NCI-H2029 (cell line): ENCODE measurements around the gene ATP5F1A.
A peak's percentile ranks its signal among the peaks of the same experiment; 100 is the strongest.

Experiments
- DNase-seq: peaks from one replicate; lab custom pipeline; 2025; lab: John Stamatoyannopoulos, UW

ATP5F1A gene

DNA sequence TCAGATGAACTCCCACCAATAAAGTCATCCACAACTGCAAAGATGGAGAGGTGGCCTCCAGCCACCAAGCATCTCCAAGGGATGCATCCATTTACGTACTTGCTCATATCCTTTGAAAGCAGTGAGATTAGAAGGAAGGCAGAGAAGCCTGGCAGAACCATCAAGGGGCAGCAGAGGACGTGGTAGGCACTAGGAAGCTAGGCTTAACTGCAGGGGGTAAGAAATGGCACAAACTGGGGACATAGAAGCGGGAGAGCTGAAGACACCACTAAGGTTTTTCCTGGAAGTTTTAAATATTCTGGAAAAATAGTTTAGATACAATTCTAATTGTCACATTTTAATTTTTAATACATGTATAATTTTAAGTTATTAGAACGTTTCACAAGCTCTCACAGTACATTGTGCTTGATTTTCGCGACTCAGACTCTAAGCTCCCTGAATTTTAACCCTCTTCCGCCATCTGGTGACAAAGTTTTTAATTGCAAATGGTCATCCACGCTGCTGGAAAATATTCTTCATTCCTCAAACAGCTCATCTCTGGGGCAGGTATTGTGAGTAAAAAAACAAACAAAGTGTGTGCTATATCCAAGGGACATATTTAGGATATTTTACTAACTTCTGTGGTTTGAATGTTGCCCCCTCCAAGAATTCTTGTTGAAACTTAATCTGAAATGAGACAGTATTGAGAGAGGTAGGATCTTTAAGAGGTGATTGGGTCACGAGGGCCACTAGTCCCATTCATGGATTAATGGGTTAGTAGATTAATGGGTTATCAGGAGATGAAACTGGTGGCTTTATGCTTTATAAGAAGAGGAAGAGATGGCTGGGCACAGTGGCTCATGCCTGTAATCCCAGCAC, 24.4 kb downstream of the ATP5F1A start:
- peak; percentile 35 for DNase-seq

DNA sequence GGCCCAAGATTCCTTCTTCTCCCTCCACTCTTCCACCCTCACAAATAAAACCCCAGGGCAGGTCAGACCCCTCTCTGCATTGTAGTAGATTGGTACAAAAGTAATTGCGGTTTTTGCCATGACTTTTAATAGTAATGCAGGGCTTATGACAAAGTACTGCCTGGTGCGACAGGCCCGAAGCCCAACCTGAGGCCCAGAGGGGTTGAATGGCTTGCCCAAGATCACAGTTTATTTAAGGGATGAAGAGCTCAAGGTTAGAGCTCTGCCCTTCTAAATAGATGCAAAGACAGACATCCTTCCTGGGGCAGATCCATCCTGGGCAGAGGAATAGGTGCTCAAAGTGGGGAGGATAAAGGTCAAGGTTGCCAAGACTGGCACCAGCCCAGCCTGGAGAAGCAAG, 25.1 kb downstream of the ATP5F1A start:
- DNase-seq = no peak

DNA sequence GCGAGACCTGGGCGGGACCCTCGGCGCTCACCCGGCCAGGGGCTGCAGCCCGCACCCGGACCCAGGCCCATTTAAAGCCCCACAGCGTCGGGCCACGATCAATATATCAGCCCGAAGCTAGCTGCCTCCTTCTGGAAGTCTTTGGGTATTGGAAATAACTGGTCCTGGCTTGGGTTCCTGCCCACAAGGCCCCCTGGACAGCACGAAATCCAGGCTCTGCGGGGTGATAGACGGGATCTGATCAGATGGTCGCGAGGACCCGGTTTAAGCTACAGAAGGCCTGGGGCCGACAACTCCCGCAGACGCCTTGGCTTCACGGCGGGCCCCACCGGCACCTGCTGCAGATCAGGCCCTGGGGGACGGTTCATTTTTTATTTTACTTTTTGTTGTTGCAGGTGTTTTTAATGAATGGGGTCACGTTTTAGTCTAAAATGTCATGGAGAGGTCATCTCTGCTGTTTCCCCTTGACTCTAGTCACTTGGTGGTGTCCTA, 25.7 kb downstream of the ATP5F1A start:
- no peak for DNase-seq

DNA sequence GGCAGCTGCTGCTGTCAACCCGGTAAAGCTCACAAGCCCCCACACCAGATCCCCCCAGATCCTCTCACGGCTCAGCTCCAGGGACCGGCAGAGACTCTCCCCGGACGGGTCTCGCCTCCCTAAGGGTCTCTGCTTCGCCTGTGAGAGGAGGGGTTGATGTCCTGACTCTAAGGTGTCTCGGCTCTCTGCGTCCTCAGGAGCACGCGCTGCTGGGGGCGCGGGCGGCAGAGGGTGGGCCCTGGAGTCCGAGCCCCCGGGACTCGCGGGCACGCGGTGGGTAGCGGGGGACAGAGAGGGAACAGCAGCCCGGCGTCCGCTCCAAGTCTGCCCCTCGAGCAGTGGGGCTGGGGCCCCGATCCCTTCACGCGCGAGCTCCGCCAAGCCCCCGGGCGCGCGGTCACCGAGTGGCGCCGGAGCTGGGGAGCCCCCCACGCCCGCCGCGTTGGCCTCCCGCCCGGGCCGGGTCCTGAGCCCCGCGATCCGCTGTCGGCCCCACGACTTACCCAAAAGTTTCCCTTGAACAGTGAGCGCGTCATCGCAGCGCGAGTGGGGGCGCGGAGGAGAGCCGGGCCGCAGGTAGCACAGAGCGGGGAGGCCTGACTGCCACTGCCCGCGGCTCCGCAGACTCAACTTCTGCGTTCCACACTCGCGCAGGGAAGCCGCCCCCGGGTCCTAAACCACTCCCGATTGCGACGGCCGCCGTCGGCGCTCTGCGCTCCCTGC, 26.3 kb downstream of the ATP5F1A start, which contains the start of gene PSTPIP2:
TSS of gene PSTPIP2 (minus strand) at position 608 of the 723 bp plus-strand sequence. CDS start at position 536, 72 bp downstream.
- DNase-seq = no peak

GRCh38 chr18:46070815-46071652, 27.1 kb downstream of the ATP5F1A start:
- no peak for DNase-seq

DNA sequence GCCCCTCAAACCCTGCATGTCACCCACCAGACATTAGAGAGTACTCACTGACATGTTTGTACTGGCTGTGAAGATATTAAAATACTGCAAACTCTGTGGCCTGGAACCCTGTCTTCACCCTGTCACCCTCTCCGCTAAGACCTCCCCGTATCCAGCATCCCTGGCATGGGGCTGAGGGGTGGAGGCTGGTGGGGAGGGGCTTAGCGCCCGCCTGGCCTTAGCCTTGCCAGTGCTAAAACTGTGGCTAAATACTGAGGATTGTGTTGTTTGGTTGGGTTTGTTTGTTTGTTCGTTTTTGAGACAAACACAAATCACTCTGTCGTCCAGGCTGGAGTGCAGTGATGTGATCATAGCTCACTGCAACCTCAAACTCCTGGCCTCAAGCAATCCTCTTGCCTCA, 27.9 kb downstream of the ATP5F1A start:
- DNase-seq = no peak

DNA sequence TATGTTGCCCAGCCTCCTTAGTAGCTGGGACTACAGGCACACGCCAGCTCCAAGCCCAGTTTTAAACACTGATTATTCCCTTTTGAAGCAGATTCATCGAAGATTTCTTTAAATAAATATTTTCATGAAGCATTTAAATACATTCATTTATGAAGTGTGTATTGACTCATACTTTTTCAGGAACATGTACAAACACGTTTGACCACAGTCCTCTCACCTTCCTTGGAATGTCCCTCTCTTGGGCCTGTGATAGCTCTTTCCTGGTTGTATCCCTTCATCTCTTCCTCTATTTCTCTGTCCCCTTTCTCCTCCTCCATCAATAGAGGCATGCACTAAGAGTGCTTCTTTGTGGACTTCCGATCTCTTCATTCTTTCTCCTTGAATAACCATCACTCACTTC, 28.6 kb downstream of the ATP5F1A start:
- no peak for DNase-seq

DNA sequence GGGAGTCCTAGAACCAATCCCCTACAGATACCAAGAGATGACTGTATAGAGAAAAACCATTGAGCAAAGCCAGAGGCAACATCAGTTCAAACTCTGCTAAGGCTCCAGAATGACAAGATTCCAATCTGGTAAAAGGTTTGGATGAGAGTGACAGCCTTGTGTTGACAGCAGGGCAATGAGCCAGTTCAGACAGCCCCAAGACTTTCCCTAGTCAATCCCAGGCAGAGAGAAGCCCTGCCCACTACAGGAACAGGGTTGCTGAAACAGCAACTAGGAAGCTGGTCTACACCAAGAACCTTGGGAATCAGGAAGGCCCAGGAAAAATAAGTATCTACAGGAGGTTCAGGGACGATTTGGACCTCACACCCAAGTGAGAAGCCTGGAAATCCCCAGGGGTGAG, 29.3 kb downstream of the ATP5F1A start:
- no peak for DNase-seq

- peak; percentile 71 for DNase-seq
Observed at GRCh38 chr18:46067438-46068007, 30.6 kb downstream of the ATP5F1A start.

- no peak for DNase-seq
Observed at GRCh38 chr18:46062781-46063180, 35.3 kb downstream of the ATP5F1A start.

- no peak for DNase-seq
Observed at GRCh38 chr18:46061796-46062195, 36.3 kb downstream of the ATP5F1A start.

DNA sequence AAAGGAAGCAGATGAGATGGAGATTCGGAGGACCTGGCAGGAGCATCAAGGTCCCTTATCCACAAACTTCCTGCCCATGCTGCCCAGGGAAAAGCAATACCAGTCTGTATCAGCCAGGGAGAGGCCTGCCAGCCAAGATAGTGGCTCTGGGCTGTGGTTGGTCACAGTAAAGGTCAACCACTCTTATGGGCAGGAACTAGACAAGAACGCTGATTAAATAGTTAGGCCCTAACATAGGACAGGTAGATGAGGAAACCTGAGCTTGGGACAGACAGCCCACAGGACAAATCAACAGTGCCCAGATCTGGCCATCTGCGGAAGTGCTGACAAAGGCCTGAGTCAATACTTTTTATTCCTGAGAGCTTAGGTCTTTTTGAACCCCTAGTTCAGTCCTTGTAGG, 36.7 kb downstream of the ATP5F1A start:
- no peak for DNase-seq

- no peak for DNase-seq
Observed at GRCh38 chr18:46060359-46060841, 37.7 kb downstream of the ATP5F1A start.

GRCh38 chr18:46055838-46056230, 42.3 kb downstream of the ATP5F1A start:
- DNase-seq = no peak

DNA sequence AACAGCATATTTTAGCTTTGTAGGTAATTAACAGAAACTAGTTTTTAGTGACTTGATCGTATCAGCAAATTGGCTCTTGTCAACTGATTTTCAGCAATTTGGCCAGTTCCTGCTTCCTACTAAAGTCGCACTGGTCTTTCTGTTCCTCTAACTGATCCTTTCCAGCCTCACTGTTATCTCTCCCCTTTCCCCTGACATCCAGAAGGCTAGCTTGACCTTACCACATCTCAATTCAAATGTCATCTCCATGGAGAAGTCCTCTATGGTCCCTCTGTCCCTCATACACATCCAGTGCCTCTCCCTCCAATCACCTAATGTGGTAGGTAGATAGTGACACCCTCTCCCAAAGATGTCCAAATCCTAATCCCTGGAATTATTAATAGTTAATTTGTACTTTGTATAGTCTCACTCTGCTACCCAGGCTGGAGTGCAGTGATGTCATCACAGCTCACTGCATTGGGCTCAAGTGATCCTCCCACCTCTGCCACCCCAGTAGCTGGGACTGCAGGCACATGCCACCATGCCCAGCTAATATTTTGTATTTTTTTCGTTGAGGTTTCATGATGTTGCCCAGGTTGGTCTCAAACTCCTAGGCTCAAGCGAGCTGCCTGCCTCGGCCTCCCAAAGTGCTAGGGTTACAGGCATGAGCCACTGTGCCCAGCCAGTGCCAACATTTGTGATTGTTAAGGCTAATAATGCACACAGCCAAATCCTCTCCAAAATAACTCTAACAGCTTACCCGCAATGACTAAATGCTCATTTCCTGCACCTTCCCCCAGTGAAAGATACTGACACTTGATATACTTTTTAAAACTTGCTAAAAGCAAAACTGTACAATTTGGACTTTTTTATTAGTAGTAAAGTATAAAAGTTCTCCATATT, 42.9 kb downstream of the ATP5F1A start:
- DNase-seq = no peak

- no peak for DNase-seq
Observed at GRCh38 chr18:46053368-46054095, 44.6 kb downstream of the ATP5F1A start.

- no peak for DNase-seq
Observed at GRCh38 chr18:46051731-46052461, 46.2 kb downstream of the ATP5F1A start.

- no peak for DNase-seq
Observed at GRCh38 chr18:46050268-46050667, 47.8 kb downstream of the ATP5F1A start.

- DNase-seq = no peak
Observed at GRCh38 chr18:46048641-46049040, 49.5 kb downstream of the ATP5F1A start.
